ENCODE measurements around the gene LSM10.

LSM10 gene

GRCh38 chr1:36397378-36398230 is at the start of gene LSM10:
LSM10 (minus strand) TSS chr1:36397908; CDS start chr1:36394129, 3,779 bp downstream.
- peak; percentile 96 for DNase-seq

- DNase-seq, result no peak
Measured at GRCh38 chr1:36447450-36447849, 49.7 kb upstream of the LSM10 start.

GRCh38 chr1:36446746-36447145 is 49.0 kb upstream of the LSM10 start:
- no peak for DNase-seq

GRCh38 chr1:36446271-36446670 is 48.6 kb upstream of the LSM10 start:
- peak; percentile 36 for DNase-seq

- DNase-seq, result no peak
Measured at GRCh38 chr1:36443297-36443696, 45.6 kb upstream of the LSM10 start.

- DNase-seq, result no peak
Measured at GRCh38 chr1:36442337-36442736, 44.6 kb upstream of the LSM10 start.

GRCh38 chr1:36440646-36441045 is 42.9 kb upstream of the LSM10 start:
- DNase-seq, result no peak

- DNase-seq, result no peak
Measured at GRCh38 chr1:36440044-36440443, 42.3 kb upstream of the LSM10 start.

- no peak for DNase-seq
Measured at GRCh38 chr1:36438715-36439114, 41.0 kb upstream of the LSM10 start.

- DNase-seq, result no peak
Measured at GRCh38 chr1:36436821-36437220, 39.1 kb upstream of the LSM10 start.

- no peak for DNase-seq
Measured at GRCh38 chr1:36433102-36433501, 35.4 kb upstream of the LSM10 start.

GRCh38 chr1:36432616-36433015 is 34.9 kb upstream of the LSM10 start:
- DNase-seq, result no peak

- no peak for DNase-seq
Measured at GRCh38 chr1:36425791-36426190, 28.1 kb upstream of the LSM10 start.

- no peak for DNase-seq
Measured at GRCh38 chr1:36421649-36422048, 23.9 kb upstream of the LSM10 start.

- DNase-seq, result peak; percentile 93
Measured at GRCh38 chr1:36420836-36421317, 23.2 kb upstream of the LSM10 start.

- no peak for DNase-seq
Measured at GRCh38 chr1:36420409-36420808, 22.7 kb upstream of the LSM10 start.

GRCh38 chr1:36419569-36419968 is 21.9 kb upstream of the LSM10 start:
- DNase-seq, result no peak

GRCh38 chr1:36419140-36419539 is 21.4 kb upstream of the LSM10 start:
- DNase-seq, result no peak

GRCh38 chr1:36417931-36418330 is 20.2 kb upstream of the LSM10 start:
- no peak for DNase-seq

GRCh38 chr1:36415661-36416326 is 18.1 kb upstream of the LSM10 start:
- DNase-seq, result no peak

- no peak for DNase-seq
Measured at GRCh38 chr1:36414384-36414783, 16.7 kb upstream of the LSM10 start.

GRCh38 chr1:36411674-36412648 is 14.3 kb upstream of the LSM10 start:
- peak; percentile 63 for DNase-seq

- no peak for DNase-seq
Measured at GRCh38 chr1:36408479-36408878, 10.8 kb upstream of the LSM10 start.
